ENCODE measurements around the gene TMPRSS15.

GRCh38 chr21:18334066-18334465 lies 69.5 kb downstream of the TMPRSS15 start:
- TF ChIP-seq CTCF (IDR thresholded peaks at IDR 0.05) (no peak), POLR2AphosphoS5 (IDR thresholded peaks at IDR 0.05) (no peak), EP300 (IDR thresholded peaks at IDR 0.05) (no peak), POLR2A (IDR thresholded peaks at IDR 0.05) (no peak)

Data from sigmoid colon (tissue), 4 donors.